ENCODE measurements around the gene TOM1L2. TPM values are rescaled to one million over a fixed set of nuclear protein-coding genes. Genes with fewer than 3 reads are reported as not detected.

TOM1L2 gene
- total and polyA plus RNA-seq, 2 of the 4 experiments (the other 2 are of a cell fraction): 34.4 to 51.7 TPM

- Histone ChIP-seq H3K4me2 (ENCODE audit: low read depth, low read length) (no peak overlapping the region), H2AK9ac (replicated peaks; ENCODE audit: low read depth, low read length, poor library complexity) (no peak overlapping the region), H3K23ac (ENCODE audit: low read depth, low read length) (no peak overlapping the region), H2BK15ac (ENCODE audit: low read depth, low read length) (no peak overlapping the region), H4K8ac (ENCODE audit: low read depth in 2 of 2, low read length in 2 of 2) (no peak overlapping the region), H4K91ac (ENCODE audit: insufficient read depth, low read depth, low read length) (no peak overlapping the region), H3K79me1 (ENCODE audit: low read depth in 1 of 2, low read length in 2 of 2) (peaks cover 17 to 81% of the 10 kb centered on the region in 2 experiments), H3K27ac (ENCODE audit: insufficient read depth, low read length) (no peak overlapping the region), H4K20me1 (ENCODE audit: insufficient read depth, low read length) (peaks cover 61% of the 10 kb centered on the region), H4K5ac (ENCODE audit: low read depth, low read length) (no peak overlapping the region), H3K56ac (ENCODE audit: extremely low read depth, insufficient read depth, low read length) (no peak overlapping the region), H3K9ac (ENCODE audit: low read depth, low read length) (no peak overlapping the region), H3K14ac (replicated peaks; ENCODE audit: low read depth, low read length) (no peak overlapping the region), H3K4ac (ENCODE audit: low read depth, low read length) (no peak overlapping the region), H2AK5ac (ENCODE audit: low read depth, low read length) (no peak overlapping the region), H3K9me1 (ENCODE audit: insufficient read depth, low read length) (no peaks in the 10 kb centered on the region), H2BK120ac (ENCODE audit: low read depth, low read length) (no peak overlapping the region), H2AFZ (replicated peaks; ENCODE audit: low read length, poor library complexity) (no peak overlapping the region), H3K27me3 (ENCODE audit: control insufficient read depth, insufficient read depth, low read length) (no peaks in the 10 kb centered on the region), H3K36me3 (ENCODE audit: control insufficient read depth, insufficient read depth, low read length) (peaks cover 70% of the 10 kb centered on the region), H3K4me1 (ENCODE audit: control insufficient read depth, insufficient read depth, low read length) (peaks cover 2% of the 10 kb centered on the region; the same call in 1 of the 2 replicates), H3K9me3 (ENCODE audit: control insufficient read depth, insufficient read depth, low read length) (no peaks in the 10 kb centered on the region), H3K18ac (ENCODE audit: low read depth, low read length) (no peak overlapping the region), H2BK5ac (ENCODE audit: low read depth, low read length, poor library complexity, severe bottlenecking) (no peak overlapping the region), H2BK20ac (ENCODE audit: low read depth, low read length) (no peak overlapping the region), H3K4me3 (ENCODE audit: insufficient read depth, low read depth, low read length) (no peak overlapping the region)
- 99% methylated on average over 19 of the region's 25 CpGs; no CpG with 5 or more reads in 1 of the 2 experiments for WGBS, 2 experiments (ENCODE audit: extremely low coverage in 2 of 2, insufficient read length in 1 of 2)
- dilution Hi-C loops (cut with HindIII; ENCODE audit: low sequenced_read_pairs, unreplicated experiment): no loop called here
- CTCF ChIA-PET: no interaction called here
- no TSS peak for BruUV-seq (replicated peaks)
- DNase-seq (no peak), ATAC-seq (ENCODE audit: low read depth) (no peak)
- POLR2A ChIA-PET (ENCODE audit: unreplicated experiment): no interaction called here
- in situ Hi-C loops (cut with MboI; ENCODE audit: low sequenced_read_pairs): no loop called here
- intact Hi-C loops (cut with micrococcal nuclease): no loop called here
- TF ChIP-seq RFX5 (IDR thresholded peaks at IDR 0.05; ENCODE audit: low read depth, low read length) (no peak), CHD1 (IDR thresholded peaks at IDR 0.05; ENCODE audit: low read depth, low read length) (no peak), CEBPB (IDR thresholded peaks at IDR 0.05; ENCODE audit: low read depth, low read length) (no peak), USF2 (IDR thresholded peaks at IDR 0.05; ENCODE audit: low read depth, low read length) (no peak), MAZ (IDR thresholded peaks at IDR 0.05; ENCODE audit: borderline replicate concordance, low read depth, low read length) (no peak), ELK1 (IDR thresholded peaks at IDR 0.05; ENCODE audit: borderline replicate concordance, low read depth, low read length) (no peak), RCOR1 (IDR thresholded peaks at IDR 0.05; ENCODE audit: insufficient replicate concordance, low read length) (no peak), CTCF (conservative IDR thresholded peaks at IDR 0.05; ENCODE audit: low read depth, low read length) (no peak), RAD21 (IDR thresholded peaks at IDR 0.05; ENCODE audit: low read length) (no peak), MAFK (IDR thresholded peaks at IDR 0.05; ENCODE audit: low read depth, low read length) (no peak), NFE2L2 (IDR thresholded peaks at IDR 0.05; ENCODE audit: low read depth, low read length) (no peak), FOS (IDR thresholded peaks at IDR 0.05; ENCODE audit: low read depth, low read length) (no peak), MXI1 (IDR thresholded peaks at IDR 0.05; ENCODE audit: borderline replicate concordance, low read depth, low read length) (no peak), POLR2A (IDR thresholded peaks at IDR 0.05; ENCODE audit: low read depth, low read length) (no peak), SMC3 (IDR thresholded peaks at IDR 0.05; ENCODE audit: low read depth, low read length) (no peak), BHLHE40 (IDR thresholded peaks at IDR 0.05; ENCODE audit: low read depth, low read length) (no peak)
These were observed 174.1 kb downstream of the TOM1L2 start for GRCh38 chr17:17798010-17798556.

Measured in IMR-90 (cell line).